OCI-LY7 (cell line): Measurements from ENCODE around the gene SUPT16H. TPM values are rescaled to one million over a fixed set of nuclear protein-coding genes. Genes with fewer than 3 reads are reported as not detected.
"Not testable (repeated sequence)": the region's sequence is repeated elsewhere in the genome, so short reads cannot be mapped to it uniquely, and the experiment has no call there.

Source experiments
- BruUV-seq: library from RNA; stranded (reverse); fragments of 400-500 nt; replicated peaks from 2 replicates; lab custom pipeline; 2021; lab: Mats Ljungman, UMichigan
- CTCF ChIA-PET: fragments of 300-600 bp; sonication (Branson Sonifier 250); formaldehyde crosslinking; loops from one replicate; lab custom pipeline; 2022; ENCODE audit warnings: antibody characterized with exemption; ENCODE audit not compliant: unreplicated experiment; lab: Charles Lee
- POLR2A ChIA-PET: fragments of 300-600 bp; sonication (Branson Sonifier 250); formaldehyde crosslinking; loops from one replicate; lab custom pipeline; 2022; ENCODE audit warnings: antibody characterized with exemption; lab: Charles Lee
- DNase-seq: peaks from one replicate; pipeline ENCODE4 v3.0.0-alpha.2; 2015; ENCODE audit warnings: low spot score
- H2AFZ ChIP-seq: fragments of 200-600 bp; sonication (generic), shearing (Covaris generic); 2 replicates; pipeline ENCODE4 v1.6.1; 2014; ENCODE audit warnings: mild to moderate bottlenecking, antibody characterized with exemption, low read length, moderate library complexity
- H3K27ac ChIP-seq: fragments of 200-600 bp; sonication (generic); 2 replicates; pipeline ENCODE4 v1.5.1; 2014; ENCODE audit warnings: mixed run types, low read depth, mild to moderate bottlenecking, moderate library complexity, low read length, inconsistent platforms; ENCODE audit not compliant: poor library complexity, severe bottlenecking
- H3K36me3 ChIP-seq: fragments of 200-600 bp; sonication (generic); 2 replicates; pipeline ENCODE4 v1.6.1; 2014; ENCODE audit warnings: mild to moderate bottlenecking, antibody characterized with exemption, low read length, moderate library complexity, mixed read lengths; ENCODE audit not compliant: insufficient read depth
- H3K4me1 ChIP-seq: fragments of 200-600 bp; sonication (generic); 2 replicates; pipeline ENCODE4 v1.5.1; 2014; ENCODE audit warnings: mild to moderate bottlenecking, low read length; ENCODE audit not compliant: insufficient read depth, poor library complexity, severe bottlenecking
- H3K4me2 ChIP-seq: fragments of 200-600 bp; sonication (generic); 2 replicates; pipeline ENCODE4 v1.6.1; 2014; ENCODE audit warnings: mild to moderate bottlenecking, low read length
- H3K4me3 ChIP-seq: fragments of 200-600 bp; sonication (generic); 2 replicates; pipeline ENCODE4 v1.5.1; 2014; ENCODE audit warnings: mild to moderate bottlenecking, low read depth, low read length; ENCODE audit not compliant: poor library complexity, severe bottlenecking
- H3K79me2 ChIP-seq: fragments of 200-600 bp; sonication (generic); 2 replicates; pipeline ENCODE4 v1.6.1; 2016; ENCODE audit warnings: low read depth, mild to moderate bottlenecking, low read length, moderate library complexity, mixed read lengths; ENCODE audit not compliant: insufficient read depth
- H3K9me2 ChIP-seq: fragments of 200-600 bp; sonication (generic); 2 replicates; pipeline ENCODE4 v1.6.1; 2016; ENCODE audit warnings: mild to moderate bottlenecking, low read length, mixed read lengths; ENCODE audit not compliant: insufficient read depth
- H3K9me3 ChIP-seq: fragments of 200-600 bp; sonication (generic); 2 replicates; pipeline ENCODE4 v1.6.1; 2014; ENCODE audit warnings: mild to moderate bottlenecking, mixed run types, low read length, mixed read lengths
- H4K20me1 ChIP-seq: fragments of 200-600 bp; sonication (generic); 2 replicates; pipeline ENCODE4 v1.6.1; 2014; ENCODE audit warnings: mild to moderate bottlenecking, antibody characterized with exemption, low read length, moderate library complexity, mixed read lengths; ENCODE audit not compliant: insufficient read depth
- EZH2phosphoT487 ChIP-seq: fragments of 200-600 bp; sonication (generic); IDR thresholded peaks from 2 replicates; pipeline ENCODE4 v1.6.1; 2018; ENCODE audit warnings: low read depth, borderline replicate concordance, mild to moderate bottlenecking, mixed run types, antibody characterized with exemption, low read length, moderate library complexity, mixed read lengths
- intact Hi-C: fragments of 100-400 bp; cut with micrococcal nuclease; formaldehyde crosslinking; loops from one replicate; pipeline ENCODE4 v1.10.0; 2022; ENCODE audit not compliant: unreplicated experiment
- total RNA-seq, 2 experiments: library from RNA; depleted of rRNA in 1 of 2; stranded (reverse); fragments of >200 nt in 1 of 2; shearing (Covaris generic) in 1 of 2; gene quantifications; 2 replicates each; pipeline ENCODE4 v1.2.3, GENCODE V29; 2014 to 2022
- TF ChIP-seq, protein P1 (sequence below): fragments of 200-600 bp; sonication (generic); conservative IDR thresholded peaks from 2 replicates; pipeline ENCODE4 v1.5.1; 2014; ENCODE audit warnings: mild to moderate bottlenecking, antibody characterized with exemption, low read length, moderate library complexity, mixed read lengths

SUPT16H gene
- total RNA-seq, 2 experiments from 2014 or later, result 100 to 151 TPM

DNA sequence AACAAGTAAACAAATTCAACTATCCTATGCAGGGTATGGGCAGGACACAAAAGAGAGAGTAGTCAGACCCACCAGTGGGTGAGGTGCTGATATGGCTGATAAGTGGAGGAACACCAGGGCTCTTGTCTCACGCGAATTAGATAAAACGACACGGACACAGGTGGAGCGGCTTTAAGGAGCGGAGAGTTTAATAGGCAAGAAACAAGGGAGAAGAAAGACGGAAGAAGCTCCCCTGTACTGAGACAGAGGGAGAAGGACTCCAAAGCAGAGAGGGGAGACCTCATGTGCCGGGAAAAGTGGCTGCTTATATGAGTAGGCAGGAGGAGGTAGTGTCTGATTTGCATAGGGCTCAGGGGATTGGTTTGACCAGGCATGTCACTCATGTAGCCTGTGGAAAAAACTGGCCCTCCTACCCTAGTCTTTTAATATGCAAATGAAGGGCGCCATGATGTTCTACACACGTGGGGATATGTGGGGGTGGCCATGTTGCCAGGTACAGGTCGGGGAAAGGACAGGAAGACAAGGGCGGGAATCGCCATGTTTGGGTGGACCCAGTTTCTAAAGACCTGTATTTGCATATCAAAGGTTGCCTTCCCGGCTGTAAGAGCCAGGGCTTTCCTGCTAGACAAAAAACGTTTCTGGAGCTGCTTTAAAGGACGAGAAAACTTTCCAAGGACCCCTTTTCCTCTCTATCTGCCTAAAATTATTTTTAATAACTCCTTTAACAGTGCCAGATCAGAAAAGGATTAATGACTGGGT lies 75.2 kb downstream of the SUPT16H start:
- Histone ChIP-seq H3K79me2 (no peaks in the 10 kb centered on the region), H3K36me3 (no peaks in the 10 kb centered on the region), H3K4me3 (peak overlapping the region; percentile 56), H4K20me1 (no peaks in the 10 kb centered on the region), H3K4me2 (peak overlapping the region; percentile 75), H2AFZ (peak overlapping the region; percentile 91), H3K9me3 (no peaks in the 10 kb centered on the region), H3K9me2 (no peaks in the 10 kb centered on the region), H3K4me1 (peaks cover 22% of the 10 kb centered on the region), H3K27ac (peak overlapping the region; percentile 60)
- TF ChIP-seq, protein P1, sequence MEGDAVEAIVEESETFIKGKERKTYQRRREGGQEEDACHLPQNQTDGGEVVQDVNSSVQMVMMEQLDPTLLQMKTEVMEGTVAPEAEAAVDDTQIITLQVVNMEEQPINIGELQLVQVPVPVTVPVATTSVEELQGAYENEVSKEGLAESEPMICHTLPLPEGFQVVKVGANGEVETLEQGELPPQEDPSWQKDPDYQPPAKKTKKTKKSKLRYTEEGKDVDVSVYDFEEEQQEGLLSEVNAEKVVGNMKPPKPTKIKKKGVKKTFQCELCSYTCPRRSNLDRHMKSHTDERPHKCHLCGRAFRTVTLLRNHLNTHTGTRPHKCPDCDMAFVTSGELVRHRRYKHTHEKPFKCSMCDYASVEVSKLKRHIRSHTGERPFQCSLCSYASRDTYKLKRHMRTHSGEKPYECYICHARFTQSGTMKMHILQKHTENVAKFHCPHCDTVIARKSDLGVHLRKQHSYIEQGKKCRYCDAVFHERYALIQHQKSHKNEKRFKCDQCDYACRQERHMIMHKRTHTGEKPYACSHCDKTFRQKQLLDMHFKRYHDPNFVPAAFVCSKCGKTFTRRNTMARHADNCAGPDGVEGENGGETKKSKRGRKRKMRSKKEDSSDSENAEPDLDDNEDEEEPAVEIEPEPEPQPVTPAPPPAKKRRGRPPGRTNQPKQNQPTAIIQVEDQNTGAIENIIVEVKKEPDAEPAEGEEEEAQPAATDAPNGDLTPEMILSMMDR, result no peak
- no peak for TF ChIP-seq EZH2phosphoT487
- no TSS peak for BruUV-seq
- peak; percentile 94 for DNase-seq
- POLR2A ChIA-PET, result interaction anchor here (0.8 to 1.5 kb wide), 6 partner anchors 9 to 74 kb away, joined by 3 to 7 read pairs (median 4); no protein-coding TSS in a partner anchor
- intact Hi-C loops, result no loop called here
- CTCF ChIA-PET, result interaction anchor here (0.5 to 0.8 kb wide), 3 partner anchors 29 to 147 kb away, joined by 3 read pairs; partner anchors contain the start of genes CHD8 and RPGRIP1

DNA sequence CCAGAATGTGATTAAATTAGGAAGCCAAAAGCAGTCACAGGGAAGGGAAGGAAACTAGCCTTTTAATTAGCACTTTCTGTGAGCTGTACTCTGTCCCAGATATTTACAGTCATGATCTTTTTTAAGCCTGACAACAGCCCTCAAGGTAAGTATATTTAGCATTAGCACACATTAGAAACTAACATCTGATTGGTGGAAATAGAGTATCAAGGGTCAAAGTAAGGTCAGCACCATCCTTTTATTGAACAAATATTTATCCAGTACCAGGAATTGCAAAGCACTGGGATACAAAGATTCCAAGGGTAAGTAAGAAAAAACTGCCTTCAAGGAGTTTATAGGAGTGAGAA lies 75.7 kb downstream of the SUPT16H start:
- intact Hi-C loops, result no loop called here
- H2AFZ ChIP-seq, result peak overlapping the region; percentile 91
- no peaks in the 10 kb centered on the region for H3K79me2 ChIP-seq
- H4K20me1 ChIP-seq, result no peaks in the 10 kb centered on the region
- H3K9me2 ChIP-seq, result no peaks in the 10 kb centered on the region
- no peaks in the 10 kb centered on the region for H3K36me3 ChIP-seq
- H3K9me3 ChIP-seq, result no peaks in the 10 kb centered on the region
- no peak for TF ChIP-seq EZH2phosphoT487
- TF ChIP-seq, protein P1, result no peak
- peaks cover 22% of the 10 kb centered on the region for H3K4me1 ChIP-seq
- H3K27ac ChIP-seq, result peak overlapping the region; percentile 36
- peak overlapping the region; percentile 49 for H3K4me3 ChIP-seq
- TSS peak; percentile 96 for BruUV-seq
- no peak for DNase-seq
- H3K4me2 ChIP-seq, result peak overlapping the region; percentile 60
- CTCF ChIA-PET, result no interaction called here
- POLR2A ChIA-PET, result interaction anchor here (1.7 kb wide), 1 partner anchor 17 kb away, joined by 4 read pairs; no protein-coding TSS in a partner anchor

DNA sequence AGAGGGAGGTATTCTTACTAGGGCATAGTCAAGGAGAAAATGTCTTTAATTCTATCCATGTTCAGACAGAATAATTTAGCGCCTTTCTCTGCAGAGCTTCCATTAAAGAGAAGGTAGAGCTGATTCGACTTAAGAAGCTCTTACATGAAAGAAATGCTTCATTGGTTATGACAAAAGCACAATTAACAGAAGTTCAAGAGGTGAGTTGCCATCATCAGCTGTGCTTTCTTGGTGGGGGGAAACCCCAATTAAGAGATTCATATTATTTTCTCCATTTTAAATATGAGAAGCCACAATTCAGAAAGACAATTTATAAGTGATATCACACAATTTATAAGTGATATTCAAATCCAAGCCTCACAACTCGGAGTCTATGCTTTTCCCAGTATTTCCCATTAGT lies 76.2 kb downstream of the SUPT16H start:
- ChIA-PET CTCF (no interaction called here), POLR2A (interaction anchor here (0.6 to 1.7 kb wide), 3 partner anchors 13 to 39 kb away, joined by 3 to 4 read pairs (median 3); no protein-coding TSS in a partner anchor)
- Histone ChIP-seq H3K9me2 (no peaks in the 10 kb centered on the region), H2AFZ (no peak overlapping the region; the same call in 1 of the 2 replicates), H3K4me3 (no peak overlapping the region), H3K4me2 (peak overlapping the region; percentile 60), H3K4me1 (peaks cover 22% of the 10 kb centered on the region), H3K79me2 (no peaks in the 10 kb centered on the region), H4K20me1 (no peaks in the 10 kb centered on the region), H3K27ac (no peak overlapping the region), H3K9me3 (no peaks in the 10 kb centered on the region), H3K36me3 (no peaks in the 10 kb centered on the region)
- TF ChIP-seq, protein P1, result no peak
- TF ChIP-seq EZH2phosphoT487, result no peak
- no TSS peak for BruUV-seq
- intact Hi-C loops, result no loop called here
- no peak for DNase-seq

DNA sequence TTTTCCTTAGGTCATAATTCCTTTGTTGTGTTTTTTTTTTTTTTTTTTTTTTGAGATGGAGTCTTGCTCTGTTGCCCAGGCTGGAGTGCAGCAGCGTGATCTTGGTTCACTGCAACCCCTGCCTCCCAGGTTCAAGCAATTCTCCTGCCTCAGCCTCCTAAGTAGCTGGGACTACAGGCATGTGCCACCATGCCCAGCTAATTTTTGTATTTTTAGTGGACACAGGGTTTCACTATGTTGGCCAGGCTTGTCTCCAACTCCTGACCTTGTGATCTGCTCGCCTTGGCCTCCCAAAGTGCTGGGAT lies 81.0 kb downstream of the SUPT16H start:
- DNase-seq, H3K79me2 ChIP-seq, BruUV-seq, H3K9me3 ChIP-seq, H3K4me2 ChIP-seq, intact Hi-C loops, H3K4me3 ChIP-seq, H3K9me2 ChIP-seq, H2AFZ ChIP-seq, H3K36me3 ChIP-seq, CTCF ChIA-PET, H3K27ac ChIP-seq, H4K20me1 ChIP-seq: not testable (repeated sequence)
- POLR2A ChIA-PET, result interaction anchor here (0.6 to 0.7 kb wide), 2 partner anchors 10 to 15 kb away, joined by 3 read pairs; no protein-coding TSS in a partner anchor
- H3K4me1 ChIP-seq, result peaks cover 16% of the 10 kb centered on the region
